HL-60/S4 treated with phorbol 12-myristate 13-acetate at 8.2 ng/mL for 4 days and 3 days (cell line): Measurements from ENCODE around the gene MYO18A.
"Not testable (repeated sequence)": the region's sequence is repeated elsewhere in the genome, so short reads cannot be mapped to it uniquely, and the experiment has no call there.

Experiments
- in situ Hi-C: fragments of 300-500 bp; cut with MboI; formaldehyde crosslinking; loops from 2 replicates; pipeline ENCODE4 v1.15.0; 2022; ENCODE audit warnings: low sequenced_read_pairs

Gene MYO18A

DNA sequence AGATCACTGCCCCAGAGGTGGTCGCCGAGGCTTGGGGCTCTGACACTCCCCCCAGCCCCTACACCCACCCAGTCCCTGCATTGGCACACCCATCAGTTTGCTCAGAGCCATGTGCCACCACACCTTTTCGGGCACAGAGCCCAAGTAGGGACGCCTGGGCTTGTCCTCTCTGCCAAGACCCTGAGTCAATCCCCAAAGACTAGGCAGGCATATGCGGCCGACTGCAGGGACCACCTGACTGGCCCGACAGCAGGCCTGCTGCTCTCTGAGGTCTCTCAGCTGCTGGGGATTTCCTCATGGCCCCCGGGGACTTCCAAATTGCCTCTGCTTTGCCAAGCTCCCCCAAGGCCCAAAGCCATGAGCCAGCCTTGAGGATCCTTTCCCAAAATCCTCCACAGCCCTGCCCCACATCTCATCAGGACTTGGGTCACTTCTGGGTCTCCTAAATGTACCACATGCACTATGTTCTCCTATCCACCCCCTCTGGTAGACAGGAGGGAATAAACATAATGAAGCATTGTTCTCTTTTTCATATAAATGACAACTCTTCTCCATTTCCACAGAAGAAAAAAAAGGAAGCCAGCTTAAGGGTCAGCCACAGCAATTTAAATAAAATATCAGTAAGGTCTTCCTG lies 30.6 kb downstream of the MYO18A start:
- in situ Hi-C loops, result no loop called here

- in situ Hi-C loops, result no loop called here
Measured at GRCh38 chr17:29148790-29149430, 31.3 kb downstream of the MYO18A start.

DNA sequence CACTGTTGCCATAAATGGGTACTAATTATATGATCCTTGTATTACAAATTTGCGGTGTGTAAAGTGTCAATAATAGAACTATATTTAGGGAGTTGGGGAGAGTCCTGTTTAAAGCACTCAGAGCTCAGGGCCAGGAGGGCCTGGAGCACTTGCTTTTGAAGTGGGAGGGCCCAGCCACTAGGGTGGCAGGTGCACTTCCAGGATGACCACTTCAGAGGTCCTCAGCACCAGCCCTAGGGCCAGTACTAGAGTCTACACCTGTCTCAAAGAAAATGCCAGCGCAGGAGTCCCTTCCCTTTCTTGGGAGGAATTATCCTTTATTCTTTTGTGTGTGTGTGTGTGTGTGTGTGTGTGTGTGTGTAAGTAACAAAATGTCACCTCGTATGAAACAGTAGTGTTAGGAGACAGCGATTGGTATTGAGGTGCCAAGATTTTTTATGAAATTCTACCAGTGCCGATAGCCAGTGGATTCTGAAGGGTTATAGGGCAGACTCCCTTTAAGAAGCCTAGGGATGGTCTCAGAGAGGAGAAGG lies 31.9 kb downstream of the MYO18A start:
- in situ Hi-C loops, result no loop called here

DNA sequence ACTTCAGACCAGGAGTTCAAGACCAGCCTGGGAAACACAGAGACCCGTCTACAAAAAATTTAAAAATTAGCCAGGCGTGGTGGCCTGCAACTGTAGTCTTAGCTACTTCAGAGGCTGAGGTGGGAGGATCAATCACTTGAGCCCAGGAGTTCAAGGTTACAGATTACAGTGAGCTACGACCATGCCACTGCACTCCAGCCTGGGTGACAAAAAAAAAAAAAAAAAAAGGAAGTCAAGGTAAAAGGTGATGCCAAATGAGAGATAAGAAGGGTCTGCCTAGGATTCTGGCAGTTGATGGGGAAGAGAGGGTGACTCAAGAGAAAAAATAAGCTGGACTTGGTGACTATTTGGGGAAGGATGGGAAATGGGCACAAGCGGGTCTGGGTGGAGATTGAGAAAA lies 32.5 kb downstream of the MYO18A start:
- in situ Hi-C loops, result no loop called here

DNA sequence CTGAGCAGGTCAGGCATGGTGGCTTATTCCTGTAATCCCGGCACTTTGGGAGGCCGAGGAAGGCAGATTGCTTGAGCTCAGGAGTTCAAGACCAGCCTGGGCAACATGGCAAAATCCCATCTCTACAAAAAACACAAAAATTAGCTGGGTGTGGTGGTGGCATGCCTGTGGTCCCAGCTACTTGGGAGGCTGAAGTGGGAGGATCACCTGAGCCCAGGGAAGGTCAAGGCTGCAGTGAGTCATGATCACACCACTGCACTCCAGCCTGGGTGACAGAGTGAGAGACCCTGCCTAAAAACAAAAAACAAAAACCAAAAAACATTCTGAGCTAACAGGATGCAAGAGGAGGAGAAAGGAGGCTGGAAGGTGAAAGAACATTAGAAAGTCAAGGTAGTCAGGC lies 33.0 kb downstream of the MYO18A start:
- in situ Hi-C loops, result not testable (repeated sequence)

GRCh38 chr17:29146369-29146972 lies 33.7 kb downstream of the MYO18A start:
- in situ Hi-C loops, result no loop called here

- in situ Hi-C loops, result no loop called here
Measured at GRCh38 chr17:29145289-29146073, 34.7 kb downstream of the MYO18A start.

DNA sequence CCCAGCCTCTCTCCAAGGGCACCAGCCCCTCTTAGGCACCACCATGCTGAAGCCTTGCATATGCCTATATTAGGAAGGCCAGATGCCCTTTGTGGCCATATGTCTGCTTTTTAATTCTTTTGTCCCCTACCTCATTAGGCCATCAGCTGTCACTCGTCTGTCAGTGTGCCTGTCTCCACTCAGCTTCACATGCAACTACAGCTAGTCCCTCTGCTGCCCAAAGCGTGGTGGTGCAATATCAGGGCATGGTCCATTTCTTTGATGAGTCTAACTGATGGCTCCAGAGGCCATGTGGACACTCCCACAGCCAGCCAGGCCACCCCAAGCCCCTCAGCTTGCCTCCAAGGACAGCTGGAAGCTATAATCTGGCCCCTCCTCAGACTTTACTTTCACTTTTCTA lies 36.3 kb downstream of the MYO18A start:
- in situ Hi-C loops, result no loop called here

DNA sequence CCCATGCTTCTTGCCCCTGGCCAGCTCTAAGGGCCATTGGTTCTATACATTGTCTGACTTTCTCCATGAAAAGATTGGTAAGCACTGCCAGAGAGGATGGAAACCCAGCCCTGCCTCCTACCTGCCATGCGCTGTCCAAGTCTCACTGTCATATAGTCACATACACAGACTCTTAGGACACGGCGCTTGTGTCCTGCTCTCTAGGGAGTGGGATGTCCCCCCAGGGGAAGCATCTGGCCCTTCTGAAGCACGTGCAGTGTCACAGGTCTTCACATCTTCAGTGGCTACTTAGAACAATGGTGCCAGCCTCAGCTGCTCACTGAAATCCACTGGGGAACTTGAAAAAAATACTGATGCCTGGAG lies 38.7 kb downstream of the MYO18A start:
- in situ Hi-C loops, result no loop called here

- in situ Hi-C loops, result no loop called here
Measured at GRCh38 chr17:29140631-29141513, 39.3 kb downstream of the MYO18A start.

- in situ Hi-C loops, result no loop called here
Measured at GRCh38 chr17:29140051-29140621, 40.1 kb downstream of the MYO18A start.

- in situ Hi-C loops, result no loop called here
Measured at GRCh38 chr17:29138971-29139691, 41.1 kb downstream of the MYO18A start.

- in situ Hi-C loops, result no loop called here
Measured at GRCh38 chr17:29138184-29138955, 41.8 kb downstream of the MYO18A start.

DNA sequence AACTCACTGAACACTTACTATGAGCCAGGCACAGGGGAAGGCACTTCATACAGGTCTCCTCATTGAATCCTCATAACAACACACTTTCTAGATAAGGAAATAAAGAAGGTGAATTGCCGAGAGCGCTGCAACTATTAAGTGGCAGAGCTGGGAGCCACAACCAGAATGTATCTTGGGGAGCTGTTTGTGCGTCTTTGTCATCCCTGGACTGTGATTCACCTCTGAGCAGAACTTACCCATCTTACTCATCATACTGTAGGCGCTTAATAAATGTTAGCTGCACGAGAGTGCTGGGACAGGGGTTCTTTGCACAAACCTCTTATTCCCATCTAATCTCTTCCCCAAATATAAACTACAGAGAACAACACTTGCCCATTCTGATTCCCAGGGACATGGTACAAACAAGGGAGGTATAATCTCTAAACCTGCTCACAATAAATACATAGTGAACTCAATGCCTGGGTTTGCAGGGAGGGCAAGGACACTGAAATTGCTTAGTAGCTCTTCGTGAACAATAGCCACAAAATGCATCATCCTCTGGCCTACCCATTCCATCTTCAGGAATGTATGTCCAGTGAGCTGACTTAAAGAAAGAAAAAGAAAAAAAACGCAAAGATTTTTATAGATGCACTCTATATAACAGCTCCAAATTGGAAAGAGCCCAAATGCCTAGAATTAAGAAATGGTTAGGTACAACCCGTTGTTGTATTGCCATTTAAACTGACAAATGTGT lies 43.0 kb downstream of the MYO18A start:
- in situ Hi-C loops, result no loop called here

DNA sequence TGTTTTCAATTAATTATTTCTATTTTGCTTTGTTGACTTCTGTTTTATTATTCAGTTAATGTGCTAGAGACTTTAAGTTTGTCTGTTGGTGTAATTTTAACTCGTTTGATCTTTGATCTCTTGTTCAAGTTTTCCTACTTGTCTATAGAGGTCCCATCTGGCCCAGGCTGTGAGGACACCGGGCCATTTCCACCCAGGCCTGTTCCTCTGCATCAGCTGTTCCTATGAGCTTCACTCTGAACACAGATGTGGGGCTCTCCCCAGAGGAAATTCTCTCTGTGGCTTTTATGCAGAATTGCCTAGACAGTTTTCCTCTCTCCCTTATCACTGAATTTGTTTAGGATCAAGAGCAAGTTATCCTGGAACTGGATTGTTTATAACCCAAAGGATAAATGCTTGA lies 44.7 kb downstream of the MYO18A start:
- in situ Hi-C loops, result no loop called here

DNA sequence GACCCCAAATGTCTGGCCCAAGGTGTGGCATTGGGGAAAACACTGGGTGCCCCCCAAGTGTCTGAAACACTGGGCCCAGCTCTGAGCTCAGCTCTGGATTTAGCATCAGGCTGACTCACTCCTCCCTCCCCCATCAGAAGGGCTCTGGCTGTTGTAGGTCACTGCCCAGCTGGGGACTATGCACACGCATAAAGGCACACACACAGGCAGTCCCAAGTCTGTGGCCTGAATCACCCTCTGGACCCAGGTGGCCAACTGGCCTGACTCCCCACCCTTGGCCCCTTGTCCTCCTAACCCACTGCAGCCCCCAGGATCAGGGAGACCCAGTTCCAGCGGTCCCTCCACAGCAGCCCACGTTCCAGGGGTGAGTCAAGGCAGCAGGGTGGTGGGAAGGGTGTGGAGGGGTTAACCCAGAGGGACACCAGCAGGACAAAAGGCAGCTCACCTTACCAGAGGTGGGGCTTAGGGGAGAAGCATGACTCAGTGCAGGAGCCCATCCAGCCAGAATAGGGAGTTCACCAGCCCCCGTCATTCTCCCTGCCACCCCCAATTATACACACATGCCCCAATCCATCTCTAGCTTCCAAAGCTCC lies 47.0 kb downstream of the MYO18A start:
- in situ Hi-C loops, result no loop called here

DNA sequence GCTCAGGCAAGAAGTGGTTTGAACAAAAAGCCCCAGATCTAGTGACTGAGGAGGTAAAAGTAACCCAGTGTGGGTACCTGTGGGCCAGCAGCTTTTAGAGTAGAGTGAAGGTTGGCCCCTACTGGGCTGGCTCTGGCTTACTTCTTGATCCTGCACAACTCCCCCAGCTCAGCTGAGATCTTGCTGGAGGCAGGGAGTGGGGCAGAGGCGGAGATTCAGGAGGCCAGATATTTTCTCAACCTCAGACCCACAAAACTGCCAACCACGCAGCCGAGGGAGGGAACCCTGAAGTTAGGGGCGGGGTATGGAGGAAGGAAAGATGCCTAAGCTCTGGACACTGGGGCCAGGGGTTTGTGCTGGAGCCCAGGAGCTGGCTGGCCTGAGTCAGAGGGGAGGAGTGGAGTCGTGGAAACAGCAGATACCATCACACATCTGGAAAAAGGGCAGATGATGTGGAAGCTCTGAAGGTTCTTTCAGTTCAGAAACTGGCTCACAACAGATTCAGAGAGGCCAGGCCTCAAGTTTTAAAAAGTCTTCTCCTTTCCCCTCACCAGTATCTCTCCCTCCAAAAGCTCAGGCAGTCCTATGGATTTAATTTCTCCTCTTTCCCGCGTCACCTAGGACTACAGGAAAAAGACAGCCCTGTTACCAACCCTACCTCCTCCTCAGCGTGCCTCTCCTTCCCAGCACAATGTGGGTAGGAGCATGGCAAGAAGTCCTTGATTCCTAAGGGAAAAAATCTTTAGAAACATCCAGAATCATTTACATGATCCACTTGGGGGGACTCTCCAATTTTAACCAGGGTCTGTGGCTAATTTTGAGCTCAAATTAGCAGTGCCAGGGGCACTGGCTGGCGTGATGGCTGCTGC lies 48.1 kb downstream of the MYO18A start:
- in situ Hi-C loops, result no loop called here
